OCI-LY1 (cell line): Measurements from ENCODE around the gene ARFGEF2.

ENCODE experiments used
- CTCF ChIP-seq: fragments of 200-600 bp; sonication (generic), shearing (Covaris generic); IDR thresholded peaks from 2 replicates; pipeline ENCODE4 v1.5.1; 2017; ENCODE audit warnings: mild to moderate bottlenecking, antibody characterized with exemption, low read length, moderate library complexity, mixed read lengths
- EZH2 ChIP-seq: fragments of 200-600 bp; sonication (generic), shearing (Covaris generic); IDR thresholded peaks from 2 replicates; pipeline ENCODE4 v1.8.0; 2017; ENCODE audit warnings: borderline replicate concordance, mixed run types, mild to moderate bottlenecking, antibody characterized with exemption, low read length, moderate library complexity, mixed read lengths

GRCh38 chr20:48878534-48879248 lies 42.8 kb upstream of the ARFGEF2 start:
- TF ChIP-seq CTCF (no peak), EZH2 (no peak)
